ENCODE results near the gene MYO5C. TPM values are rescaled to one million over a fixed set of nuclear protein-coding genes. Genes with fewer than 3 reads are reported as not detected.

Gene MYO5C
- total and polyA plus RNA-seq, 2 of the 13 experiments (the other 11 are each of a cell fraction or from before 2014, with no cell fraction given), result 15.7 to 23.7 TPM

- ChIA-PET CTCF (ENCODE audit: low intra/inter-chr PET ratio, low total read pairs) (no interaction called here), POLR2A (interaction anchor here (0.6 to 2.4 kb wide), 9 partner anchors 19 to 208 kb away, joined by 3 to 10 read pairs (median 4); partner anchors contain the start of gene LEO1)
- H3K9ac ChIP-seq (ENCODE audit: insufficient read depth, low read depth, low read length), result peak overlapping the region; percentile 68
- in situ Hi-C loops (cut with HindIII; ENCODE audit: extremely low pct_ligation_motif_present, low pct_unique_long_range_greater_than_20kb), result no loop called here
- H2AFZ ChIP-seq (ENCODE audit: low read length), result peak overlapping the region; percentile 76
- ATAC-seq (no peak), DNase-seq (ENCODE audit: low spot score) (no peak), FAIRE-seq (no peak)
- H3K27me3 ChIP-seq (ENCODE audit: control insufficient read depth in 1 of 2, insufficient read depth in 2 of 2, low read length in 2 of 2), result 0 out of 5 replicates have a peak, but pooled peaks cover 0 to 4% of the 10 kb centered on the region in 2 experiments
- H3K9me3 ChIP-seq (ENCODE audit: low read length), result no peaks in the 10 kb centered on the region
- H4K20me1 ChIP-seq (ENCODE audit: insufficient read depth, low read length), result no peaks in the 10 kb centered on the region
- intact Hi-C loops (cut with micrococcal nuclease; ENCODE audit: unreplicated experiment), result no loop called here
- WGBS (ENCODE audit: low lambda C conversion rate), result 18% methylated on average over 8 of the region's 10 CpGs
- H3K4me1 ChIP-seq (ENCODE audit: insufficient read depth, low read length), result peaks cover 46% of the 10 kb centered on the region
- BruUV-seq (replicated peaks), result TSS peak; percentile 73
- no peaks in the 10 kb centered on the region for H3K79me2 ChIP-seq (ENCODE audit: insufficient read depth, low read length)
- H3K27ac ChIP-seq (ENCODE audit: extremely low read length, insufficient read depth, low read length), result no peak overlapping the region
- peak overlapping the region; percentile 78 for H3K4me2 ChIP-seq (ENCODE audit: low read depth, low read length)
- H3K4me3 ChIP-seq (replicated peaks in 1 of 3; ENCODE audit: insufficient read depth in 1 of 3, low read depth in 2 of 3, low read length in 3 of 3), result peak overlapping the region; percentile 66 to 80 (median 76)
- H3K36me3 ChIP-seq (replicated peaks in 1 of 2; ENCODE audit: control insufficient read depth in 1 of 2, insufficient read depth in 2 of 2, low read length in 2 of 2), result no peaks in the 10 kb centered on the region
- no peak for TF ChIP-seq ZC3H13 (CRISPR knock-in tag; IDR thresholded peaks at IDR 0.05)
- 0 out of 2 replicates have a peak, but pooled peaks have one; percentile 24 for TF ChIP-seq ZNF607 (CRISPR knock-in tag; IDR thresholded peaks at IDR 0.05; ENCODE audit: borderline replicate concordance)
- TF ChIP-seq ZNF782 (CRISPR knock-in tag; IDR thresholded peaks at IDR 0.05; ENCODE audit: borderline replicate concordance), result no peak
- TF ChIP-seq ATF7-NPFF (CRISPR knock-in tag; IDR thresholded peaks at IDR 0.05; ENCODE audit: low read depth), result 0 out of 2 replicates have a peak, but pooled peaks have one; percentile 2
- no peak for TF ChIP-seq ZNF234 (CRISPR knock-in tag; conservative IDR thresholded peaks at IDR 0.05)
- peak; percentile 28; the same call in 1 of the 2 replicates for TF ChIP-seq ZNF501 (CRISPR knock-in tag; IDR thresholded peaks at IDR 0.05)
- TF ChIP-seq SETDB1 (CRISPR knock-in tag; IDR thresholded peaks at IDR 0.05; ENCODE audit: borderline replicate concordance), result no peak
- TF ChIP-seq SNAPC2 (CRISPR knock-in tag; IDR thresholded peaks at IDR 0.05), result no peak
- no peak for TF ChIP-seq KAT7 (CRISPR knock-in tag; IDR thresholded peaks at IDR 0.05; ENCODE audit: borderline replicate concordance)
- TF ChIP-seq SMAD3 (CRISPR knock-in tag; IDR thresholded peaks at IDR 0.05), result no peak
- no peak for TF ChIP-seq NR2F6 (IDR thresholded peaks at IDR 0.05)
- TF ChIP-seq NR2F6 (CRISPR knock-in tag; IDR thresholded peaks at IDR 0.05), result no peak
- no peak for TF ChIP-seq RFX3 (CRISPR knock-in tag; IDR thresholded peaks at IDR 0.05)
- no peak for TF ChIP-seq SCMH1 (CRISPR knock-in tag; IDR thresholded peaks at IDR 0.05; ENCODE audit: borderline replicate concordance)
- TF ChIP-seq ZNF296 (CRISPR knock-in tag; conservative IDR thresholded peaks at IDR 0.05), result no peak
- TF ChIP-seq ZNF567 (CRISPR knock-in tag; IDR thresholded peaks at IDR 0.05; ENCODE audit: borderline replicate concordance), result no peak
- TF ChIP-seq HDAC1 (CRISPR knock-in tag; IDR thresholded peaks at IDR 0.05), result 0 out of 2 replicates have a peak, but pooled peaks have one; percentile 1
- TF ChIP-seq ZBTB7B (CRISPR knock-in tag; IDR thresholded peaks at IDR 0.05), result no peak
- 0 out of 2 replicates have a peak, but pooled peaks have one; percentile 8 for TF ChIP-seq ZNF580 (CRISPR knock-in tag; IDR thresholded peaks at IDR 0.05; ENCODE audit: borderline replicate concordance, low read depth)
Measured at GRCh38 chr15:52178765-52179164, 116.8 kb downstream of the MYO5C start.
